Suprapubic skin (tissue), 4 donors: ENCODE measurements around the gene CORO1C. TPM values are rescaled to one million over a fixed set of nuclear protein-coding genes. Genes with fewer than 3 reads are reported as not detected.

ENCODE experiments used
- DNase-seq, 2 donors: peaks; one replicate each; pipeline ENCODE4 v3.0.0-alpha.2; 2019; ENCODE audit warnings: low spot score in 2 of 2
- H3K27ac ChIP-seq: fragments of 200-600 bp; sonication (generic); one replicate; pipeline ENCODE4 v1.5.1; 2019
- H3K27me3 ChIP-seq: fragments of 200-600 bp; sonication (generic); one replicate; pipeline ENCODE4 v1.5.1; 2019
- H3K36me3 ChIP-seq: fragments of 200-600 bp; sonication (generic); one replicate; pipeline ENCODE4 v1.5.1; 2019
- H3K4me1 ChIP-seq: fragments of 200-600 bp; sonication (generic); one replicate; pipeline ENCODE4 v1.5.1; 2019
- H3K4me3 ChIP-seq: fragments of 200-600 bp; sonication (generic); one replicate; pipeline ENCODE4 v1.5.1; 2019; ENCODE audit warnings: mild to moderate bottlenecking
- H3K9me3 ChIP-seq: fragments of 200-600 bp; sonication (generic); one replicate; pipeline ENCODE4 v1.5.1; 2019
- EP300 ChIP-seq: sonication (generic); formaldehyde crosslinking; IDR thresholded peaks from one replicate; pipeline ENCODE4 v1.6.1; 2017; ENCODE audit warnings: antibody characterized with exemption
- POLR2A ChIP-seq, 2 donors: fragments of 450-650 bp; IDR thresholded peaks; one replicate each; pipeline ENCODE4 v1.6.1; 2017; ENCODE audit warnings: antibody characterized with exemption in 2 of 2, mild to moderate bottlenecking in 2 of 2, moderate library complexity in 2 of 2
- POLR2AphosphoS5 ChIP-seq, 3 donors: sonication (generic); formaldehyde crosslinking; IDR thresholded peaks; one replicate each; pipeline ENCODE4 v1.6.1; 2017; ENCODE audit warnings: antibody characterized with exemption in 3 of 3
- WGBS: methylation state at CpG from one replicate; pipeline ENCODE4 v1.1.5; 2018; 5-methylcytosine and 5-hydroxymethylcytosine counted together
- total RNA-seq, 4 donors: library from RNA; depleted of rRNA; stranded (reverse); fragments of >200 nt; gene quantifications; one replicate each; pipeline ENCODE4 v1.1.0, GENCODE V29; 2016
- TF ChIP-seq, protein P1 (sequence below), 2 donors: fragments of 200-600 bp in 1 of 2; fragments of 450-650 bp in 1 of 2; sonication (generic) in 1 of 2; IDR thresholded peaks; one replicate each; pipeline ENCODE4 v1.5.1; 2016 to 2019; ENCODE audit warnings: antibody characterized with exemption in 2 of 2, mild to moderate bottlenecking in 1 of 2, moderate library complexity in 1 of 2

The CORO1C gene
- total RNA-seq, 4 donors from 2014 or later: 117 to 175 (median 142) TPM

DNA sequence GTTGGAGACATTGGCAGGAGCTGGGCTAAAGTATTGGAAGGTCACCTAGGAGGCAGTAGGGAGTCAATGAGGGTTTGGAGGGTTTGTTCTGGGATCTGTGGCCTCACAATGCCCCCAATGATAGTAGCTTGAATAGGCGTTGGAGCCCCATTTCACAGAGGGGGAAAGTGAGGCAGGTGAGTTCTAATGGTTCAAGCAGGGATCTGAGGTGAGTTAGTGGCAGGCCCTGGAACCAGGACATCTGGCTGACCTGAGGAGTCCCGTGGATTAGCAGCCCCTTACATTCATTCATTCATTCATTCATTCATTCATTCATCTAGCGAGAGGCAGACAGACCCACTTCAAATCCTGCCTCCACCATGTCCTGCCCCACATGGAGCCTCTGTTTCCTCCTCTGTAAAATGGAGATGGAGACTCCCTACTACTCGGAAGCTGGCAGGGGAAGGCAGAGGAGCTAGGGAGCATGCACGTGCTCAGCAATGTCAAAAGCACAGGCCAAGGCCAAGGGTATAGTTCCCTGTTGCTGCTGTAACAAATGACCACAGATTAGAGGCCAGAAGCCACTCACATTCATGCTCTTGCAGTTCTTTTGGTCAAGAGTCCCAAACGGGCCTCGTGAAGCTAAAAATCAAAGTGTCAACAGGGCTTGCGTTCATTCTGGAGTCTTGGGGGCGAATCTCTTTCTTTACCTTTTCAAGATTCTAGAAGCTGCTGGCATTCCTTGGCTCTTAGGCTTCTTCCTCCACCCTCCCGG lies 131.2 kb downstream of the CORO1C start:
- Histone ChIP-seq H3K36me3 (no peaks in the 10 kb centered on the region), H3K9me3 (no peaks in the 10 kb centered on the region), H3K27ac (no peak overlapping the region), H3K27me3 (no peaks in the 10 kb centered on the region), H3K4me1 (peaks cover 9% of the 10 kb centered on the region), H3K4me3 (no peak overlapping the region)
- no peak for TF ChIP-seq POLR2AphosphoS5 (IDR thresholded peaks at IDR 0.05)
- TF ChIP-seq POLR2A (IDR thresholded peaks at IDR 0.05): no peak
- no peak for DNase-seq
- 91% methylated on average over 9 of the region's 10 CpGs for WGBS

DNA sequence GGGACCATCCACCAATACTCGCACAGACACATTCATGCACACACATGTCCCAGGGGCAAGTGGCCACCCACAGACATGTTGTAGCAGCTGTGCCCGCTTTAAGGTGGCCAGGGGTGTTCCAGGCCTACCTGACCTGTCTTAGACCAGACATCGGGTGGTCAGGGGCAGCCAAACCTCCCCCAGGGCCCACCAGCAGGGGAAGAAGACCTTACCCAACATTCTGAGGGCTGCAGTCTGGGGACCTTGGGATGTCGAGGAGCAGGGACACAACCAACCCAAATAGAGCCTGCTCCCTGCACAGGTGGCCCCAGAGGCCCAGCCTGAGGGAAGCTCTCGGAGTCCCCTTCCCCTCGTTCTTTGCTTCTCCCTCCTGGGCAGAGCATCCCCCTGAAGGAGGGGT lies 131.8 kb downstream of the CORO1C start:
- no peaks in the 10 kb centered on the region for H3K27me3 ChIP-seq
- H3K36me3 ChIP-seq: no peaks in the 10 kb centered on the region
- H3K9me3 ChIP-seq: no peaks in the 10 kb centered on the region
- DNase-seq: no peak
- 89% methylated on average over 1 of the region's 6 CpGs for WGBS
- TF ChIP-seq, protein P1, sequence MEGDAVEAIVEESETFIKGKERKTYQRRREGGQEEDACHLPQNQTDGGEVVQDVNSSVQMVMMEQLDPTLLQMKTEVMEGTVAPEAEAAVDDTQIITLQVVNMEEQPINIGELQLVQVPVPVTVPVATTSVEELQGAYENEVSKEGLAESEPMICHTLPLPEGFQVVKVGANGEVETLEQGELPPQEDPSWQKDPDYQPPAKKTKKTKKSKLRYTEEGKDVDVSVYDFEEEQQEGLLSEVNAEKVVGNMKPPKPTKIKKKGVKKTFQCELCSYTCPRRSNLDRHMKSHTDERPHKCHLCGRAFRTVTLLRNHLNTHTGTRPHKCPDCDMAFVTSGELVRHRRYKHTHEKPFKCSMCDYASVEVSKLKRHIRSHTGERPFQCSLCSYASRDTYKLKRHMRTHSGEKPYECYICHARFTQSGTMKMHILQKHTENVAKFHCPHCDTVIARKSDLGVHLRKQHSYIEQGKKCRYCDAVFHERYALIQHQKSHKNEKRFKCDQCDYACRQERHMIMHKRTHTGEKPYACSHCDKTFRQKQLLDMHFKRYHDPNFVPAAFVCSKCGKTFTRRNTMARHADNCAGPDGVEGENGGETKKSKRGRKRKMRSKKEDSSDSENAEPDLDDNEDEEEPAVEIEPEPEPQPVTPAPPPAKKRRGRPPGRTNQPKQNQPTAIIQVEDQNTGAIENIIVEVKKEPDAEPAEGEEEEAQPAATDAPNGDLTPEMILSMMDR (IDR thresholded peaks at IDR 0.05): no peak
- TF ChIP-seq POLR2A (IDR thresholded peaks at IDR 0.05) (no peak), EP300 (no peak), POLR2AphosphoS5 (IDR thresholded peaks at IDR 0.05) (no peak)
- peaks cover 9% of the 10 kb centered on the region for H3K4me1 ChIP-seq
- no peak overlapping the region for H3K4me3 ChIP-seq
- no peak overlapping the region for H3K27ac ChIP-seq

DNA sequence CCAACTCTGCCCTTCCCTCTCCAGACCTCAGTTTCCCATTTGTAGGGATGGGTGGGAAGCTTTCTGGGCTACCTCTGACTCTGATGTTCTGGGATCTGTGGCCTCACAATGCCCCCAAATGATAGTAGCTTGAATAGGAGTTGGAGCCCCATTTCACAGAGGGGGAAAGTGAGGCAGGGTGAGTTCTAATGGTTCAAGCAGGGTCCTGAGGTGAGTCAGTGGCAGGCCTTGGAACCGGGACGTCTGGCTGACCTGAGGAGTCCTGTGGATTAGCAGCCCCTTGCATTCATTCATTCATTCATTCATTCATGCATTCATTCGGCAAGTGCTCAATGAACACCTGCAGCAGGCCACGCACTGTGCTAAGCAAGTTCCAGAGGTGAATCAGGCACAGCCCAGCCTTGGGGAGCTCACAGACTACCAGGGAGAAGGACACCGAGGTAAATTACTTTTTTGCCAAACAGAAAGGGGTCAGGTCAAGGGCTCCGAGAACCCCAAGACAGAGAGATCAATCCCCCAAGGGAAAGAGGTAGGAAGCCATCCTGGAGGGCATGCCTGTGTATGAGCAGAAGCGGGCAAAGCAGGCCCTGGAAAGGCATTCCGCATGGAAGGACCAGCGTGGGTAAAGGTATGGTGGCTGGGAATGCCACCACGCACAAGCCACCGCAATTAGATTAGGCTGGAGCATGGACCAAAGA lies 132.6 kb downstream of the CORO1C start:
- no peaks in the 10 kb centered on the region for H3K9me3 ChIP-seq
- H3K4me3 ChIP-seq: no peak overlapping the region
- H3K27ac ChIP-seq: no peak overlapping the region
- peaks cover 9% of the 10 kb centered on the region for H3K4me1 ChIP-seq
- H3K27me3 ChIP-seq: no peaks in the 10 kb centered on the region
- no peak for TF ChIP-seq EP300
- no peak for TF ChIP-seq POLR2AphosphoS5 (IDR thresholded peaks at IDR 0.05)
- TF ChIP-seq POLR2A (IDR thresholded peaks at IDR 0.05): no peak
- TF ChIP-seq, protein P1 (IDR thresholded peaks at IDR 0.05): no peak
- 82% methylated on average over 11 of the region's 11 CpGs for WGBS
- no peak for DNase-seq
- no peaks in the 10 kb centered on the region for H3K36me3 ChIP-seq

DNA sequence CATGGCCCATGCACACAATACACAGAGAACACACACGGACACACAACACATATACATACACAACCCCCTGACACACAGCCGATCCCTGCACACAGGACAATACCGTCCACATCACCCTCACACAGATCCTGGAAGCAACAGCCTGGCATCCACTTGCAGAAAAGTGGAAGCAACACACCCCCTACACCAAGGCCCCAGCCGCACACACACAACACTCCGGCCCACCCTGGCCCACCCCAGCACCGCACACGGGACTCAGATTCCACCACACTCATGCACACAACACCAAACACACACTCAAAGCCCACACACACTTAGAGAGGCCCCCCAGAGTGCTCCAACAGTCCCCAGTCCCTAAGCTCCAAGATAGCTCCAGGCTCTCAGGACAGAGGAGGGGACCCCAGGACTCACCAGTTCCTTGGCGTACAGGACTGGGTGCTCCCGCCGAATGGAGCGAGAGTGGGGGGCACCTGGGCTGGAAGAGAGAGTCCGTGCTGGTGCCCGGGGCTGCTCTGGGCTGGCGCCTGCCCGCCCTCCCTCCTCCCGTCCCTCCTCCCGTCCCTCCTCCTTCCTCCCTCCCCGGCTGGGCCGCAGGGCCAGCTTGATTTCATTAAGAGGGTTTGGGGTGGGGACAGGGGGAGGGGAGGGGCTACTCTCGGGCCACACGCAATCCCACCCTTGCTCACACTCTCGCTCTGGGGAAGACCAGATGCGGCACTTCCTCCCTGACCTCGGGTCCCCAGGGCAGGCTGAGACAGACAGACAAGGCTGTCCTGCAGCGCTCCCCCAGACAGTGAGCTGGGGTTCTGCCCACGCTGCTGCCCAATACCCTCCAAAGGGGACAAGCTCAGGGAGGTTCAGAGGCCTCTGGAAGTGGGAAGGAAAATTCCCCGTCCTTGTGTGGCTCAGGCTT lies 133.5 kb downstream of the CORO1C start, which contains the start of gene TMEM119:
Gene TMEM119 (minus strand): TSS at position 526 of the 913 bp plus-strand sequence. CDS start 5,701 bp downstream, outside the sequence.
- 66% methylated on average over 10 of the region's 27 CpGs for WGBS
- Histone ChIP-seq H3K9me3 (no peaks in the 10 kb centered on the region), H3K4me3 (peak within 1 kb of the TSS; percentile 41), H3K27ac (peak within 1 kb of the TSS; percentile 11), H3K4me1 (peaks cover 9% of the 10 kb centered on the region), H3K36me3 (no peaks in the 10 kb centered on the region), H3K27me3 (no peaks in the 10 kb centered on the region)
- peak; percentile 76 to 86 for DNase-seq
- TF ChIP-seq, protein P1 (IDR thresholded peaks at IDR 0.05): no peak
- TF ChIP-seq POLR2AphosphoS5 (IDR thresholded peaks at IDR 0.05) (no peak), POLR2A (IDR thresholded peaks at IDR 0.05) (no peak), EP300 (no peak)

DNA sequence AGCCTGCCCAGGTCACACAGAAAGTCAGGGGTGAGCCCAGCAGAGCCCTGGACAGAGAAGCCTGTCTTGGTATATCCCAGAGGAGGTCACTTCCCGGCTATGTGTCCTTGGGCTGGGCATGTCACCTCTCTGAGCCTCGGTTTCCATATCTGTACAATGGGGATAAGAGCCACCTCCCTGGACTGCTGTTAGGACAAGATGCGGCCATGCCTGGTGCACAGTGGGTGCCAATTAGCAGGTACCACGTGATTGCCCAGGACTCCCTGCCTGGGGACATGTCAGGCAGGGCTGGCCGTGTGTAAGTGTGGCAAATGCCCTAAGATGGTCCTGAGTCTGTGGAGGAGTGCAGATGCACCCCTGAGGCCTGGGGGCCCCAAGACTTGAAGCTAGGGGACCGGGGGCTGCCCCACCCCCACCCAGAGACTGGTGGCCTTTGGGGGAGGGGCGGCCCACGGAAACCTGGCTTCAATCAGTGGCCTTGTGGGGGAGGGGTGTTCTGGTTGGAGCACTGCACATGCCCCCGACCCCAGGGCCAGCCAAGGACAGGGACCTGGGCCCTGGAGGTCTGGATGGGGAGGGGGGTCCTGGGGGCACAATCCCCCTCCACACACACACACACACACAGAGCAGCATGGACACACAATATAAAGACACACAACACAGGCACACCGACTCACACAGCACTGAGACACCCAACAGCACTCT lies 134.3 kb downstream of the CORO1C start:
- Histone ChIP-seq H3K4me1 (peaks cover 9% of the 10 kb centered on the region), H3K36me3 (no peaks in the 10 kb centered on the region), H3K4me3 (peak overlapping the region; percentile 41), H3K9me3 (no peaks in the 10 kb centered on the region), H3K27me3 (no peaks in the 10 kb centered on the region), H3K27ac (peak overlapping the region; percentile 11)
- no peak for TF ChIP-seq POLR2A (IDR thresholded peaks at IDR 0.05)
- TF ChIP-seq EP300: no peak
- TF ChIP-seq, protein P1 (IDR thresholded peaks at IDR 0.05): no peak
- TF ChIP-seq POLR2AphosphoS5 (IDR thresholded peaks at IDR 0.05): no peak
- no peak for DNase-seq
- WGBS: 58% methylated on average over 7 of the region's 10 CpGs
